ENCODE results near the gene FBLN5.
"Not testable (repeated sequence)": the region's sequence is repeated elsewhere in the genome, so short reads cannot be mapped to it uniquely, and the experiment has no call there.

- TF ChIP-seq CTCF (IDR thresholded peaks at IDR 0.05; ENCODE audit: poor library complexity); EZH2 (IDR thresholded peaks at IDR 0.05; ENCODE audit: borderline replicate concordance); EZH2phosphoT487 (IDR thresholded peaks at IDR 0.05; ENCODE audit: low read depth, severe bottlenecking, unreplicated experiment): not testable (repeated sequence)
Measured at GRCh38 chr14:91871401-91871800, 76.1 kb downstream of the FBLN5 start.

All from hepatocyte (in vitro differentiated cells).